ENCODE data around the gene ATP8B4.

Gene ATP8B4

GRCh38 chr15:50057905-50058639, 61.0 kb downstream of the ATP8B4 start:
- DNase-seq: no peak

DNA sequence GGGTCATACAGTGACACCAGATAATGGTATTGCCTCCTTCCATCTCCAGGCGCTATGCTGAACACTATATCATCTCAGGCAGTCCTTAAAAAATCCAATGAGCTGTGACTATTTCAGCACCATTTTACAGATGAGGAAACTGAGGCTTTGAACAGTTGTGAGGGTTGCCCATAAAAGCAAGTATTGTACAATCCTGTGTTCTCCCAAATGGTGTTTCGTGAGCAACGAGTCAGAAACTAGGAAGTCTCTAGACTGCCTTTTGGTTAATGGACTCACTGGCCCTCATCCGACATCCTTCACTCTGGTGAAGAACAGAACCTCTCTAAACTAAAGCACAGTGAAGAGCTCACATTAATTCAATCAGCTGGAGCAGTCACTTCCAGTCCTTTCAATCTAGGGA, 61.8 kb downstream of the ATP8B4 start:
- no peak for DNase-seq

GRCh38 chr15:50055750-50056157, 63.3 kb downstream of the ATP8B4 start:
- no peak for DNase-seq

DNA sequence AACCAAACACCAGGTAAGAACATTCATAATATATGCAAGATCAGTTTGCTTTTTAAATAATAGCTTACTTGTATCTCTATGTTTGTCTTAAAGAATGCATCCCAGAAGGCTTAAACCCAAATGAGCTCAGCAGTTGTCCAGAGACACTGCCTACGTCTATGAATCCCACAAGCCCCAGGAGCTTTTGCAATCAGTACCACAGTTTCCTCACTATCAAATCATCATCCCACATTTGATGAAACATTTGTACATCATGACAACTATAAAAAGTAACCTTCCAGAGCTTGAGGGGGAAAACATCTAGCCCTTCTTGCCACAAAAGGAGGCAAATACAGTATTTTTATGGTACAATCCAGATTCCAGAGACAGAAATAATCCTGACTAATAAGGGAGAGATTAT, 63.7 kb downstream of the ATP8B4 start:
- DNase-seq: no peak

GRCh38 chr15:50053055-50053856, 65.8 kb downstream of the ATP8B4 start:
- no peak for DNase-seq

DNA sequence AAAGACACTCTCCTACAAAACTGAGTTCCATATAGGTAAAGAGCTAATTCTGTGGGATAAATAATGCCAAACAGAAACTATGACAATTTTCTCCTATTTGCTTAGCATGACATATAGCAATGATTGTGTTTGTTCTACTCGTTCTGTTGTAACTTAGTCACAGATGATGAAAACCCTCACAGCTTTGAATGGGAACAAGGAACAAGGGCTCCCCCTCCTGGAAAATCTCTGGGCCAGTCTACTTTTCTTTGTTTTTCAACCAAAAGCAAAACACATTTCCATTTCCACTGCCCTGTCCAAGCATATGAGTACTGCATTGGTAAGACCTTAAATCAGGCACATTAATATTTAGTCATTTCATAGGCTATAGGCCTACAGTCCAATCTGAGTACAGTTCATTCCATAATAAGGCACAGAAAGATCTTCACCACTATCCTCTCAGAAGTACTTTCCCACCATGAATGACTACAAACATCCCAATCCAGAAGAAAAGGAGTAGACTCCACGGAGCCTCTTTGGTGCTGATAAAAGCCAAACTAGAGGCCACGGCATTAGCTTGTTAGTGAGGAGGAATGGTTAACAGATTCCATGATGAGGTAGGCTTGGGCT, 67.1 kb downstream of the ATP8B4 start:
- no peak for DNase-seq

DNA sequence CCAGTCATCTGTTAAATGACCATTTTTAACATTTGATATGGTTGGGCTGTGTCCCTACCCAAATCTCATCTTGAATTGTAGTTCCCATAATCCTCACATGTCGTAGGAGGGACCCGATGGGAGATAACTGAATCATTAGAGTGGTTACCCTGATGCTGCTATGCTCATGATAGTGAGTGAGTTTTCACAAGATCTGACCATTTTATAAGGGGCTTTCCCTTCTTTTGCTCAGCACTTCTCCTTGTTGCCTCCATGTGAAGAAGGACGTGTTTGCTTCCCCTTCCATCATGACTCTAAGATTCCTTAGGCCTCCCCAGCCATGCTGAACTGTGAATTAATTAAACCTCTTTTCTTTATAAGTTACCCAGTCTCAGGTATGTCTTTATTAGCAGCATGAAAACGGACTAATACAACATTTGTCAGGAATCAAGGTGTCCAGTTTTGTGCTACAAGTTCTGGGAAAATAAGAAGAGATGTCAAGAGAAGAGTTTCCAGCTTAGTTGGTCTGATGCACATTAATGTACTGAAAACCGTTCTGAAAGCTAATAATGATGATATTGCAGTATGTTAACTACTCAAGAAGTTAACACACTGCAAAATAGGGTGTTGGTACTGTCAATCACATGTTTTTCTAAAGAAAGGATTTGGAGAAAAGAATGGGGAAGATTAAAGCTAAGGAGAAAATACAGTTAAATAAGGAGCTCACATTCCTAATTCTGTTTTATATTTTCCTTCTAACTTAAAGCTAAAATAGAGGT, 67.9 kb downstream of the ATP8B4 start:
- DNase-seq: no peak

DNA sequence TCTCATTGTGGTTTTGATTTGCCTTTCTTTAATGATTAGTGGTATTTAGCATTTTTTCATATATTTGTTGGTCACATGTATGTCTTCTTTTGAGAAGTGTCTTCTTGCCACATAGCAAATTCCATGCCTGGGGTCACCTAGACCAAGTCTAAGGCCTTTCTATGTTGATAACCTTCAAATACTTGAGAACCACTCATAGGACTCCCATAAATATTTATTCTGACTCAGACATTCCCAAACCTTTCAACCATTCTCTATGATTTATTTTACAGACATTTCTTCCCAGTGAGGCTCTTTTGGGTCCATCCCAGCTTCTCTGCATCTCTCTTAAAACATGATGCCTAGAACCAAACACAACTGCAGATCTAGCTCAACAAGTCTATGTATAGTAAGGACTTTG, 69.2 kb downstream of the ATP8B4 start:
- DNase-seq: no peak

GRCh38 chr15:50046867-50047266, 72.2 kb downstream of the ATP8B4 start:
- no peak for DNase-seq

DNA sequence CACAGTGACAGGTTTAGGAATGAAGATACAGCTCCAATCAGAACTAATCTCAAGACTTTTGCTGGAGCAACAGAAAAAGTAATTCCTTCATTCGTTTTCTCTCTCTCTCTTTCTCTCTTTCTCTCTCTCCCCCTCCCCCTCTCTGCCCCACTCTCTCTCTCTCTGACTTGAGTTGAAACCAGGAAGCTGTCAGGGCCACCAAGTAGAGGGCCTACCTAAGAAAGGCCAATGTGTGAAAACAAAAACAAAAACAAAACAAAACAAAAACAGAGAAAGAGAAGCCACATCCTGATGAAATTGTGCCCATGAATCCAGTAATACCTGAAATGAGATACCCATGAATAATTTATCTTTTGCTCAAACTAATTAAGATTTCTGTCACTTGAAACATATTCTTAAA, 72.9 kb downstream of the ATP8B4 start:
- no peak for DNase-seq

- no peak for DNase-seq
These were observed 74.1 kb downstream of the ATP8B4 start for GRCh38 chr15:50044904-50045303.

GRCh38 chr15:50044406-50044805, 74.6 kb downstream of the ATP8B4 start:
- DNase-seq: no peak

DNA sequence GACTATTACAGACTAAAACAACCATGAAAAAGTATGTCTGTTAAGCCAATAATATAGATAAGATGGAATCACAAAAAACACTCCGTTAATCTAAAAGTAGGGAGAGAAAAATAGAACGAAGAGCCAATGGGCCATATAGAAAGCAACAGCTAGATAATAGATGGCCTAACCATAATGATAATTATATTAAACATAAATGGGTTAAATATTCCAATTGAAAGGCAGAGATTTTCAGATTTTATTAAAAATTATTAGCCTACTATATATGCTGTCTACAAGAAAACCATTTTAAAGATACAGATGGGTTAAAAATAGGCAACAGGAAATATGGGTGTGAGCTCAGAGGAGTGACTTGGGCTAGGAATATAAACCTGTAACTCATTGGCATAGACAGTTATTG, 76.3 kb downstream of the ATP8B4 start:
- DNase-seq: no peak

DNA sequence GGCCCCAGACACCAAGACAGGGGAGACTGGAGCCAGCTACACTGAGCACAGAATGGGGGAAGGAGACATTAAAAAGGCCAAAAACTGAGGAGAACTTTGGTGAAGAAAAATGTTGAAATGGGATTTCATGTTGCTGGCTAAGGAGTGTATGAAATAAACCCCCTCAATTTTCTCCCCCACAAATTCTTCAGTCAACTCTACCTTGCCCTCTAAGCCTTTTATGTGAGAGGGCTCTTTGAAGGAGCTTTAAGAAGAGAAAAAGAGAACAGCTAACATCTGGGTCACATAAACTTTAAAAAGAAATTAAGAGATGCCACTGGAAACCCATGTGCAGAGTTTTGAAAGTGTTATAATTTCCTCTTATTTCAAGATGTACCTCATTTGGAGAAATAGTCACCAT, 88.6 kb downstream of the ATP8B4 start:
- no peak for DNase-seq

DNA sequence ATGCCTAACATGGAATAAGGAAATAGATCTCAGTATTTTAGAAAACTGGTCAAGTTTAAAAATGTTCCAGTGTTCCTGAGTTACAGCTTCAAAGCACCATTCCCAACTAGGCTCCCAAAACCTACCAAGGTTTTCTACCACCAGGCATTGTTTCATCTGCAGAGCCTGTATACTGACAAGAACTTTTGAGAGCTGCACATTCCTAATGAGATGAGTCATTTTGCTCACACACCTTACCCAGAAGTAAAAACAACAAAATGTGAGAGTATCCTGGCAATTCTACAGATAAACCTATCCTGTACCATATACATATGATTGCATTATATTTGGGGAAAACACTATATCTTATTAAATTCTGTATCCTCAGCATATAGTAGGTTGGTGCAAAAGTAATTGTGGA, 90.7 kb downstream of the ATP8B4 start:
- DNase-seq: no peak

DNA sequence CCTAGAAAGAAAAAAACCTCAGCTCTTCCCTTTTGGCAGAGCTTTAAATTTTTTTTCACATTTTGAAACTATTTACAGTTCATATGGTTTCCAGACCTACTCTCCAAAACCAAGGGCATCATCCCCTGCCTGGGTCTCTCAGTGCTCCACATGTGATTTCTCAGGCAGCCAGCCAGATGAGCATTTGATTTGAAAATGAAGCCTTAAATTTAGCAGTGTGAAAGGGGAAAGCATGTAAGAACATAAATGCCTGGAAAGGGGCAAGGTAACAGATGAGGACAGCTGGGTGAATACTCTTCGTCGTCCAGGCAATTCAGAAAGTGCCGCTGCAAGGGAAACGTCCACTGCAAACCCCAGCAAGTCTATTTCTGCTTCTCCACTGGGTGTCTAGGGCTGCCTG, 94.8 kb downstream of the ATP8B4 start:
- no peak for DNase-seq

- DNase-seq: no peak
These were observed 100.5 kb downstream of the ATP8B4 start for GRCh38 chr15:50018491-50018890.

DNA sequence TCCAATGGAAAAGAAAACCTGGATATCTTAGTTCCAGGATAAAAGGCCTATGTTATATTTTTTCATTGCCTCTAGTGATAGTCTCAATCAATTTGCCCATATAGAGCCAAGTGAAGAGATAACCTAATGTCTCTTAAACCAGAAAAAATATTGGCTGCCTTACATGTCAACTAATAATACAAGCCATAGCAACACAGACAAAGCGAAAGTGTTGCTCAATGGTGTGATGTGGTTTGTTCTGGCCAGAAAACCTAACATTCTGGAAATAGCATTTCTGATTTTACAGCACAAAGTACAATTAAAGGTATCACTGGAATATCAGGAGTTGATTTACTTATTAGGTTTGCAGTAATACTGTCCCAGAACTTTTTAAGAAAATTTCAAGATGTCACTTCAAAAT, 101.5 kb downstream of the ATP8B4 start:
- no peak for DNase-seq

GRCh38 chr15:50016951-50017350, 102.1 kb downstream of the ATP8B4 start:
- DNase-seq: no peak

- DNase-seq: no peak
These were observed 106.2 kb downstream of the ATP8B4 start for GRCh38 chr15:50012790-50013189.

GRCh38 chr15:50009634-50010033, 109.4 kb downstream of the ATP8B4 start:
- DNase-seq: no peak

DNA sequence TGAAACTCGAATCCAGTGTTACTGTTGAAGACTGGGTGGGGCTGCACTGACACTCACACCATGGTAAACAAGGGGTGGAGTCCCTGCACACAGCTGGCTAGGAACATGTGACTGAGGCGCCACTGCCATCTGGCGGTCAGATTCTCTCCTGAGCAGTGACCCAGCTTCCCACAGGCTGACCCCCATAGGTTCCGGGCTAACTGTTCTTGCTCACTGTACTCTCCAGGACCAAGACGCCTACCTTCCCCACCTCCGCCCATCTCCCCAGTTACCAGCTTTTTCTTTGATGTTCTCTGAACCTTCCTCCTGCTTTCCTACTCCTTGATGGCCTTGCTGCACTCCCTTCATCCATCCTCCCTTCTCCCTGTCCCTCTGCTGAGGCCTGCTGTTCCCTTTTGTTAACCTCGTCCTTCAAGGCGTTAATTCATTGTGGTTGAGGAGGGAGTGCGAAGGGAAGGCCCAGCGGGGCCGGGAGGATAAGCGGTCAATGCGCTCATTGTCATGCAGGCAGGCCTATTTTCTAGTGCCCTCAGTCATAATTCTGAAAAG, 115.2 kb downstream of the ATP8B4 start:
- peak; percentile 62 for DNase-seq

DNA sequence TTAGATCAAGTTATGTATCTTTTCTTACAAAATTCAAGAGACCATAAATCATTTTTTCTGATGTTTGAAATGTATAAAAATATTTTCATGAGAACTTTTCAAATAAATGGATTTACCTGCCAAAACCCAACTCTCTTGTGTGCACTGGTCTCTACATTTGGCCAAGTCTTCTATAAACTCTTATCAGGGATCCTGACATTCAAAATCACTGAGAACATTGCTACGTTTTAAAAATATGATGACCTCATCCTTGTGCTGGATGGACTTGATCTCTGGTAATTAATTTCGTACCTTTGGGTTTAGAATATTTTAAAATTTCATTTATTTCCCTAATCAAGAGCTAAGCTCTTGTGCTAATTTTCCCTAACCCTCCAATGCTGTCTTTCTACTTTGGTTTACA, 127.4 kb downstream of the ATP8B4 start:
- no peak for DNase-seq
